Spleen (tissue), 11 donors: Measurements from ENCODE around the gene S100A13. TPM values are rescaled to one million over a fixed set of nuclear protein-coding genes. Genes with fewer than 3 reads are reported as not detected.

Experiments
- DNase-seq: peaks from one replicate; pipeline ENCODE4 v3.0.0-alpha.2; 2020
- H3K27ac ChIP-seq, 8 donors: fragments of 200-600 bp; sonication (generic) in 7 of 8; 1 replicate in 4 of 8; 2 replicates in 4 of 8; pipeline versions ENCODE4 v1.5.0 to v1.8.0; 2016 to 2021; ENCODE audit warnings: inconsistent platforms in 4 of 8, mild to moderate bottlenecking in 4 of 8, moderate library complexity in 1 of 8
- H3K27me3 ChIP-seq, 7 donors: fragments of 200-600 bp; sonication (generic) in 6 of 7; replicated peaks in 1 of 7; 1 replicate in 4 of 7; 2 replicates in 3 of 7; pipeline versions ENCODE4 v1.5.0 to v1.8.0; 2016 to 2021; ENCODE audit warnings: inconsistent platforms in 3 of 7, mild to moderate bottlenecking in 1 of 7
- H3K36me3 ChIP-seq, 6 donors: fragments of 200-600 bp; sonication (generic) in 5 of 6; 1 replicate in 4 of 6; 2 replicates in 2 of 6; pipeline versions ENCODE4 v1.5.0 to v1.8.0; 2016 to 2021; ENCODE audit warnings: inconsistent platforms in 2 of 6
- H3K4me1 ChIP-seq, 6 donors: fragments of 200-600 bp; sonication (generic) in 5 of 6; 1 replicate in 3 of 6; 2 replicates in 3 of 6; pipeline versions ENCODE4 v1.5.0 to v1.8.0; 2016 to 2021; ENCODE audit warnings: inconsistent platforms in 3 of 6
- H3K4me3 ChIP-seq, 8 donors: fragments of 200-600 bp; sonication (generic) in 7 of 8; 1 replicate in 4 of 8; 2 replicates in 4 of 8; pipeline versions ENCODE4 v1.5.0 to v1.8.0; 2016 to 2021; ENCODE audit warnings: inconsistent platforms in 4 of 8, mild to moderate bottlenecking in 4 of 8, moderate library complexity in 2 of 8
- H3K9me3 ChIP-seq, 8 donors: fragments of 200-600 bp; sonication (generic) in 7 of 8; 1 replicate in 4 of 8; 2 replicates in 4 of 8; pipeline versions ENCODE4 v1.5.0 to v1.8.0; 2016 to 2021; ENCODE audit warnings: inconsistent platforms in 4 of 8
- CTCF ChIP-seq, 11 experiments: fragments of 200-600 bp in 7 of 11; fragments of 450-650 bp in 4 of 11; sonication (generic) in 4 of 11; IDR thresholded peaks in 8 of 11; conservative IDR thresholded peaks in 3 of 11; 1 replicate in 7 of 11; 2 replicates in 4 of 11; pipeline versions ENCODE4 v1.4.0 to v1.8.0; 2016 to 2021; ENCODE audit warnings: antibody characterized with exemption in 11 of 11, inconsistent platforms in 4 of 11, mild to moderate bottlenecking in 1 of 11
- POLR2A ChIP-seq, 3 donors: fragments of 450-650 bp; IDR thresholded peaks; one replicate each; pipeline ENCODE4 v1.5.1; 2017; ENCODE audit warnings: antibody characterized with exemption in 3 of 3, mild to moderate bottlenecking in 1 of 3
- POLR2AphosphoS5 ChIP-seq, 3 donors: sonication (generic); formaldehyde crosslinking; IDR thresholded peaks; one replicate each; pipeline ENCODE4 v1.5.1; 2017; ENCODE audit warnings: antibody characterized with exemption in 3 of 3
- WGBS, 5 donors: extraction: QIAGEN DNeasy Blood & Tissue Kit in 3 of 5; methylation state at CpG; one replicate each; pipeline versions ENCODE4 v1.1.5 to v1.1.7; 2013 to 2018; 5-methylcytosine and 5-hydroxymethylcytosine counted together
- intact Hi-C: fragments of 100-400 bp; cut with DNase I; formaldehyde crosslinking; loops from one replicate; pipeline ENCODE4 v1.15.0; 2023; ENCODE audit warnings: low total_unique reads
- polyA plus RNA-seq, 3 donors: library from polyadenylated mRNA; stranded (reverse); fragments of 200-250 nt; gene quantifications; one replicate each; pipeline ENCODE4 v1.2.1, GENCODE V29; 2013
- total RNA-seq, 7 donors: library from RNA; depleted of rRNA in 3 of 7; stranded (reverse); fragments of >200 nt in 3 of 7; fragmentation: NEBNext Ultra II Directional in 4 of 7; extraction: Animal tissue kit (Norgen Biotek cat#: 25700) in 4 of 7; gene quantifications; one replicate each; pipeline versions ENCODE4 v1.1.0 to v1.2.1, GENCODE V29; 2016 to 2021
- donor health status: healthy with polysubstance abuse.
- donor health status: DM: no; HTN: no; CAD: no; lungs with moderate emphysema.
- donor health status: DM: no; HTN: no; CAD: no.
- donor health status: Bipolar disorder and iron deficiency.
- donor health status: healthy.
- donor health status: DM: no; HTN: no; CAD: no.
- donor health status: DM: yes; HTN: yes; CAD: no.

S100A13 gene
- total and polyA plus RNA-seq, 10 donors = 48.8 to 146 (median 75.5) TPM

- TF ChIP-seq CTCF (IDR thresholded peaks at IDR 0.05 in 8 of 11, conservative IDR thresholded peaks at IDR 0.05 in 3 of 11) (no peak), POLR2AphosphoS5 (IDR thresholded peaks at IDR 0.05) (no peak), POLR2A (IDR thresholded peaks at IDR 0.05) (no peak)
- Histone ChIP-seq H3K27ac (peak overlapping the region; percentile 57 to 95 (median 88)), H3K4me1 (peaks cover 5 to 70% (median 30%) of the 10 kb centered on the region in 6 donors), H3K36me3 (peaks cover 0 to 26% (median 0%) of the 10 kb centered on the region in 6 donors), H3K27me3 (no peaks in the 10 kb centered on the region), H3K4me3 (peak overlapping the region in 1 of 8 donors; percentile 65), H3K9me3 (no peaks in the 10 kb centered on the region)
- intact Hi-C loops = no loop called here
- DNase-seq = no peak
- 35 to 57% (median 44%) methylated on average over 6 of the region's 6 CpGs for WGBS, 5 donors
Observed at GRCh38 chr1:153609585-153609907, 17.8 kb downstream of the S100A13 start.

GRCh38 chr1:153608742-153609584 is 18.3 kb downstream of the S100A13 start:
- H3K36me3 ChIP-seq = peaks cover 0 to 26% (median 0%) of the 10 kb centered on the region in 6 donors
- TF ChIP-seq POLR2A (IDR thresholded peaks at IDR 0.05) (peak in 1 of 3 donors; percentile 61), CTCF (IDR thresholded peaks at IDR 0.05 in 8 of 11, conservative IDR thresholded peaks at IDR 0.05 in 3 of 11) (no peak), POLR2AphosphoS5 (IDR thresholded peaks at IDR 0.05) (peak; percentile 80 to 92 (median 90))
- H3K27ac ChIP-seq = peak overlapping the region; percentile 71 to 95 (median 88)
- 52 to 75% (median 69%) methylated on average over 15 to 19 of the region's 19 CpGs for WGBS, 5 donors
- H3K9me3 ChIP-seq = no peaks in the 10 kb centered on the region
- intact Hi-C loops = no loop called here
- DNase-seq = peak; percentile 84
- H3K4me3 ChIP-seq = peak overlapping the region; percentile 24 to 65 (median 38)
- H3K4me1 ChIP-seq = peaks cover 5 to 64% (median 28%) of the 10 kb centered on the region in 6 donors
- H3K27me3 ChIP-seq = no peaks in the 10 kb centered on the region

- H3K4me1 ChIP-seq = peaks cover 5 to 59% (median 27%) of the 10 kb centered on the region in 6 donors
- peaks cover 0 to 26% (median 0%) of the 10 kb centered on the region in 6 donors for H3K36me3 ChIP-seq
- H3K9me3 ChIP-seq = no peaks in the 10 kb centered on the region
- H3K27me3 ChIP-seq = no peaks in the 10 kb centered on the region
- peak overlapping the region; percentile 71 to 95 (median 88) for H3K27ac ChIP-seq
- TF ChIP-seq POLR2AphosphoS5 (IDR thresholded peaks at IDR 0.05) (peak in 1 of 3 donors; percentile 19), POLR2A (IDR thresholded peaks at IDR 0.05) (no peak), CTCF (IDR thresholded peaks at IDR 0.05 in 8 of 11, conservative IDR thresholded peaks at IDR 0.05 in 3 of 11) (no peak)
- 65 to 83% (median 70%) methylated on average over 7 of the region's 7 CpGs for WGBS, 5 donors
- peak overlapping the region; percentile 24 to 65 (median 38) for H3K4me3 ChIP-seq
- intact Hi-C loops = no loop called here
- DNase-seq = peak; percentile 60
Observed at GRCh38 chr1:153608089-153608682, 19.1 kb downstream of the S100A13 start.

- Histone ChIP-seq H3K4me3 (peak overlapping the region in 6 of 8 donors; percentile 30 to 65 (median 42)), H3K27ac (peak overlapping the region in 7 of 8 donors; percentile 85 to 95 (median 88)), H3K9me3 (no peaks in the 10 kb centered on the region), H3K4me1 (peaks cover 5 to 55% (median 27%) of the 10 kb centered on the region in 6 donors), H3K27me3 (no peaks in the 10 kb centered on the region), H3K36me3 (peaks cover 0 to 26% (median 0%) of the 10 kb centered on the region in 6 donors)
- peak; percentile 64 for DNase-seq
- no peak for TF ChIP-seq CTCF (IDR thresholded peaks at IDR 0.05 in 8 of 11, conservative IDR thresholded peaks at IDR 0.05 in 3 of 11)
- no peak for TF ChIP-seq POLR2AphosphoS5 (IDR thresholded peaks at IDR 0.05)
- no peak for TF ChIP-seq POLR2A (IDR thresholded peaks at IDR 0.05)
- intact Hi-C loops = no loop called here
- 64 to 84% (median 80%) methylated on average over 4 to 8 of the region's 8 CpGs for WGBS, 5 donors
Observed at GRCh38 chr1:153607381-153607780, 19.9 kb downstream of the S100A13 start.
